Neural cell (in vitro differentiated cells): ENCODE results near the gene ERBB2. TPM values are rescaled to one million over a fixed set of nuclear protein-coding genes. Genes with fewer than 3 reads are reported as not detected.

Source experiments
- H2AFZ ChIP-seq: fragments of 200-600, 300-800 bp; sonication (generic), shearing (Covaris generic); 2 replicates; pipeline ENCODE4 v1.6.0; 2014; ENCODE audit warnings: low read depth, mild to moderate bottlenecking, antibody characterized with exemption, low read length, moderate library complexity
- H3F3A ChIP-seq: fragments of 200-600 bp; shearing (Covaris generic); 2 replicates; pipeline ENCODE4 v1.6.1; 2016; ENCODE audit warnings: mild to moderate bottlenecking, moderate library complexity, mixed read lengths, antibody characterized with exemption, low read length; ENCODE audit not compliant: insufficient read depth, poor library complexity, severe bottlenecking
- H3K27ac ChIP-seq: fragments of 200-600, 300-800 bp; sonication (generic), shearing (Covaris generic); 2 replicates; pipeline ENCODE4 v1.5.1; 2014; ENCODE audit warnings: mild to moderate bottlenecking, low read length, moderate library complexity
- H3K27me3 ChIP-seq: fragments of 300-800, 200-600 bp; sonication (generic), shearing (Covaris generic); 2 replicates; pipeline ENCODE4 v1.6.0; 2014; ENCODE audit warnings: mild to moderate bottlenecking, low read depth, low read length, moderate library complexity; ENCODE audit not compliant: insufficient read depth
- H3K36me3 ChIP-seq: fragments of 300-800, 200-600 bp; sonication (generic), shearing (Covaris generic); 2 replicates; pipeline ENCODE4 v1.5.1; 2014; ENCODE audit warnings: mild to moderate bottlenecking, antibody characterized with exemption, low read length, moderate library complexity; ENCODE audit not compliant: insufficient read depth
- H3K4me2 ChIP-seq: fragments of 300-800, 200-600 bp; sonication (generic), shearing (Covaris generic); 2 replicates; pipeline ENCODE4 v1.6.0; 2014; ENCODE audit warnings: mild to moderate bottlenecking, low read length
- H3K4me3 ChIP-seq: fragments of 300-800, 200-600 bp; sonication (generic), shearing (Covaris generic); 2 replicates; pipeline ENCODE4 v1.5.1; 2014; ENCODE audit warnings: mild to moderate bottlenecking, low read length, moderate library complexity
- H3K79me2 ChIP-seq: fragments of 200-600 bp; shearing (Covaris generic); replicated peaks from 2 replicates; pipeline ENCODE4 v1.6.0; 2014; ENCODE audit warnings: mild to moderate bottlenecking, low read length, moderate library complexity; ENCODE audit not compliant: insufficient read depth
- H3K9ac ChIP-seq: fragments of 300-800, 200-600 bp; sonication (generic), shearing (Covaris generic); 2 replicates; pipeline ENCODE4 v1.6.1; 2016; ENCODE audit warnings: mild to moderate bottlenecking, low read length, mixed read lengths
- H3K9me2 ChIP-seq: fragments of 200-600 bp; shearing (Covaris generic); 2 replicates; pipeline ENCODE4 v1.6.1; 2016; ENCODE audit warnings: mild to moderate bottlenecking, low read length, mixed read lengths; ENCODE audit not compliant: insufficient read depth
- H3K9me3 ChIP-seq: fragments of 200-600, 300-800 bp; sonication (generic), shearing (Covaris generic); 2 replicates; pipeline ENCODE4 v1.6.1; 2016; ENCODE audit warnings: mild to moderate bottlenecking, mixed run types, low read length, moderate library complexity, mixed read lengths
- H4K20me1 ChIP-seq: fragments of 200-600 bp; shearing (Covaris generic); 2 replicates; pipeline ENCODE4 v1.6.1; 2016; ENCODE audit warnings: mild to moderate bottlenecking, mixed run types; ENCODE audit not compliant: insufficient read depth
- EP300 ChIP-seq: fragments of 450-650 bp; conservative IDR thresholded peaks from 2 replicates; pipeline ENCODE4 v1.6.1; 2014; ENCODE audit warnings: antibody characterized with exemption, mild to moderate bottlenecking, moderate library complexity; ENCODE audit not compliant: poor library complexity, severe bottlenecking
- EZH2 ChIP-seq: fragments of 200-600, 300-800 bp; shearing (Covaris generic), sonication (generic); IDR thresholded peaks from 2 replicates; pipeline ENCODE4 v1.6.1; 2014; ENCODE audit warnings: antibody characterized with exemption, low read length, borderline replicate concordance, mild to moderate bottlenecking; ENCODE audit not compliant: insufficient read depth, poor library complexity, severe bottlenecking
- MXI1 ChIP-seq: fragments of 450-650 bp; conservative IDR thresholded peaks from 2 replicates; pipeline ENCODE4 v1.6.1; 2014; ENCODE audit warnings: antibody characterized with exemption, mild to moderate bottlenecking; ENCODE audit not compliant: poor library complexity, severe bottlenecking
- POLR2AphosphoS5 ChIP-seq: IDR thresholded peaks from 2 replicates; pipeline ENCODE4 v1.6.1; 2012
- RAD21 ChIP-seq: fragments of 450-650 bp; conservative IDR thresholded peaks from 2 replicates; pipeline ENCODE4 v1.6.1; 2014; ENCODE audit warnings: antibody characterized with exemption, mild to moderate bottlenecking, moderate library complexity
- SMC3 ChIP-seq: fragments of 450-650 bp; conservative IDR thresholded peaks from 2 replicates; pipeline ENCODE4 v1.6.1; 2014; ENCODE audit warnings: antibody characterized with exemption, mild to moderate bottlenecking, moderate library complexity; ENCODE audit not compliant: poor library complexity
- TAF1 ChIP-seq: IDR thresholded peaks from 2 replicates; pipeline ENCODE4 v1.6.1; 2012; ENCODE audit warnings: low read depth
- polyA plus RNA-seq: library from polyadenylated mRNA; depleted of rRNA; stranded (reverse); fragments of >200 nt; gene quantifications from 2 replicates; pipeline ENCODE4 v1.2.3, GENCODE V29; 2014
- TF ChIP-seq, protein P1 (sequence below): fragments of 450-650 bp; IDR thresholded peaks from 2 replicates; pipeline ENCODE4 v1.5.1; 2014; ENCODE audit warnings: antibody characterized with exemption, mild to moderate bottlenecking, moderate library complexity; ENCODE audit not compliant: poor library complexity, severe bottlenecking
- TF ChIP-seq, protein P2 (sequence below): IDR thresholded peaks from 2 replicates; pipeline ENCODE4 v1.6.1; 2012; ENCODE audit warnings: borderline replicate concordance

ERBB2 gene
- polyA plus RNA-seq, 1 donor from 2014 or later = 16.0 TPM

DNA sequence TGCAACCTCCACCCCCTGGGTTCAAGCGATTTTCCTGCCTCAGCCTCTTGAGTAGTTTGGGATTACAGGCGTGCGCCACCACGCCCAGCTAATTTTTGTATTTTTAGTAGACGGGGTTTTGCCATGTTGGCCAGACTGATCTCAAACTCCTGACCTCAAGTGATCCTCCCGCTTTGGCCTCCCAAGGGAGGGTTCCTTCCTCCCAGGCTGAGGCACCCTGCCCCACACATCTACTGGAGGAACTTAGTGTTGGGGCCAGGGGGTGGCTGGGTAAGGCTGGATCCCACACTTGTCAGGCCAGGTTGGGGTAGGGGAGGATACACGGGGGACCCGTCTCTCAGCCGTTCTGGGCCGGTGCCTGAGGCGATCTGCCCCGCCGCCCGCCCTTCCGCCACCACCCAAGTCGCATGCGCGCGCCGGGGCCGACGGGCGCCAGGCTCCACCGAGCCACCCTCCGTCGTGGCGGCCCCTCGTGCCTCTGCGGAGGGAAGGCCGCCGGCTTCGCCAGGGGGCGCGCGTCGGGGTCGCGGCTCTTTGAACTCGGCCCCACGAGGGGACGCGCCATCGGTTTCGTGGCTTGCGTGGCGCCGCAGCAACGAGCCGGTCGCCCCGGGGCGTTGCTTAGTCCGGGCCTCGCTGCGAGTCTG is 53.8 kb downstream of the ERBB2 start:
- no peaks in the 10 kb centered on the region for H3K27me3 ChIP-seq
- no peaks in the 10 kb centered on the region for H3K79me2 ChIP-seq
- H3K9me3 ChIP-seq = no peaks in the 10 kb centered on the region
- H3K9ac ChIP-seq = peak overlapping the region; percentile 65
- H3K4me3 ChIP-seq = peak overlapping the region; percentile 72
- H3K36me3 ChIP-seq = no peaks in the 10 kb centered on the region
- no peaks in the 10 kb centered on the region for H3K9me2 ChIP-seq
- no peaks in the 10 kb centered on the region for H3F3A ChIP-seq
- H3K27ac ChIP-seq = no peak overlapping the region
- peak overlapping the region; percentile 76 for H2AFZ ChIP-seq
- H4K20me1 ChIP-seq = no peaks in the 10 kb centered on the region
- H3K4me2 ChIP-seq = no peak overlapping the region
- TF ChIP-seq, protein P1, sequence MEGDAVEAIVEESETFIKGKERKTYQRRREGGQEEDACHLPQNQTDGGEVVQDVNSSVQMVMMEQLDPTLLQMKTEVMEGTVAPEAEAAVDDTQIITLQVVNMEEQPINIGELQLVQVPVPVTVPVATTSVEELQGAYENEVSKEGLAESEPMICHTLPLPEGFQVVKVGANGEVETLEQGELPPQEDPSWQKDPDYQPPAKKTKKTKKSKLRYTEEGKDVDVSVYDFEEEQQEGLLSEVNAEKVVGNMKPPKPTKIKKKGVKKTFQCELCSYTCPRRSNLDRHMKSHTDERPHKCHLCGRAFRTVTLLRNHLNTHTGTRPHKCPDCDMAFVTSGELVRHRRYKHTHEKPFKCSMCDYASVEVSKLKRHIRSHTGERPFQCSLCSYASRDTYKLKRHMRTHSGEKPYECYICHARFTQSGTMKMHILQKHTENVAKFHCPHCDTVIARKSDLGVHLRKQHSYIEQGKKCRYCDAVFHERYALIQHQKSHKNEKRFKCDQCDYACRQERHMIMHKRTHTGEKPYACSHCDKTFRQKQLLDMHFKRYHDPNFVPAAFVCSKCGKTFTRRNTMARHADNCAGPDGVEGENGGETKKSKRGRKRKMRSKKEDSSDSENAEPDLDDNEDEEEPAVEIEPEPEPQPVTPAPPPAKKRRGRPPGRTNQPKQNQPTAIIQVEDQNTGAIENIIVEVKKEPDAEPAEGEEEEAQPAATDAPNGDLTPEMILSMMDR = no peak
- no peak for TF ChIP-seq POLR2AphosphoS5
- TF ChIP-seq MXI1 = no peak
- TF ChIP-seq, protein P2, sequence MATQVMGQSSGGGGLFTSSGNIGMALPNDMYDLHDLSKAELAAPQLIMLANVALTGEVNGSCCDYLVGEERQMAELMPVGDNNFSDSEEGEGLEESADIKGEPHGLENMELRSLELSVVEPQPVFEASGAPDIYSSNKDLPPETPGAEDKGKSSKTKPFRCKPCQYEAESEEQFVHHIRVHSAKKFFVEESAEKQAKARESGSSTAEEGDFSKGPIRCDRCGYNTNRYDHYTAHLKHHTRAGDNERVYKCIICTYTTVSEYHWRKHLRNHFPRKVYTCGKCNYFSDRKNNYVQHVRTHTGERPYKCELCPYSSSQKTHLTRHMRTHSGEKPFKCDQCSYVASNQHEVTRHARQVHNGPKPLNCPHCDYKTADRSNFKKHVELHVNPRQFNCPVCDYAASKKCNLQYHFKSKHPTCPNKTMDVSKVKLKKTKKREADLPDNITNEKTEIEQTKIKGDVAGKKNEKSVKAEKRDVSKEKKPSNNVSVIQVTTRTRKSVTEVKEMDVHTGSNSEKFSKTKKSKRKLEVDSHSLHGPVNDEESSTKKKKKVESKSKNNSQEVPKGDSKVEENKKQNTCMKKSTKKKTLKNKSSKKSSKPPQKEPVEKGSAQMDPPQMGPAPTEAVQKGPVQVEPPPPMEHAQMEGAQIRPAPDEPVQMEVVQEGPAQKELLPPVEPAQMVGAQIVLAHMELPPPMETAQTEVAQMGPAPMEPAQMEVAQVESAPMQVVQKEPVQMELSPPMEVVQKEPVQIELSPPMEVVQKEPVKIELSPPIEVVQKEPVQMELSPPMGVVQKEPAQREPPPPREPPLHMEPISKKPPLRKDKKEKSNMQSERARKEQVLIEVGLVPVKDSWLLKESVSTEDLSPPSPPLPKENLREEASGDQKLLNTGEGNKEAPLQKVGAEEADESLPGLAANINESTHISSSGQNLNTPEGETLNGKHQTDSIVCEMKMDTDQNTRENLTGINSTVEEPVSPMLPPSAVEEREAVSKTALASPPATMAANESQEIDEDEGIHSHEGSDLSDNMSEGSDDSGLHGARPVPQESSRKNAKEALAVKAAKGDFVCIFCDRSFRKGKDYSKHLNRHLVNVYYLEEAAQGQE = no peak
- TF ChIP-seq EZH2 = no peak
- no peak for TF ChIP-seq SMC3
- TF ChIP-seq RAD21 = no peak
- TF ChIP-seq EP300 = no peak
- TF ChIP-seq TAF1 = no peak

DNA sequence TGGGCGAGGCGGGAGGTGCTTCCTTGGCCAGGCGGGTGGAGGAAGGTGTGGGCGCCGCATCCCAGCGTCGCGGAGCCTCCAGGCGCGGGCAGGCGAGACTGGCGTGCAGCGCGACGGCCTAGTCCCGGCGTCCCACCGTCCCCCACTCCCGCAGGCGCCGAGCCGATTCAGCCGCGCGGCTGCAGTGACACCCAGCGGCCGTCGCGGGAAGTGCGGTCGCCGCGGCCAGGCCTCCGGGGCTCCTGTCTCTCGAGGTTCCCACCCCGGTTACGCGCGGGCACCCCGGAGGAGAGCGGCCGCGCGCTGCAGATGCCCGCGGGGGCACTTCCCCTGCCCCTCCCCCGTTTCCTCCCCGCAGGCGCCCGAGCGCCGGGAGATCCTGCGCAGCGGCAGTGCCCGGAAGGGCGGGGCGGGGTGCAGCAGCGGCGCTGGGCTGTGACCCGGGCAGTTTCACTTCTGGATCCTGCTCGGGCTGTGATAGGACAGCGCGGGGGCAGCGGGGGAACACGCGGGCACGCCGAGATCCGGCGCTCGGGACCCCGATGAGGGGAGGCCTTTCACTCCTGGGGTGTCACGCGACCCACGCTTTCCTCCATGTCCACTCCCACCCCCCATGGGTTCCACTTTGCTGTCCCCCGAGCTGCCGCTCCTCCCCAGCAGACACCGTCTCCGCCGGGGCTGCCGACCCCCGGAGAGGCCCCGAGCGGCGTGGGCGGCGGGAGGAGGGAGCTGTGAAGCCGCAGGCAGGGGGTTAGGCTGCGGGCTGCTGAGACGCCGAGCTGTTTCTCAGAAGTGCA is 54.5 kb downstream of the ERBB2 start:
- Histone ChIP-seq H3K27ac (no peak overlapping the region), H3K27me3 (no peaks in the 10 kb centered on the region), H3K36me3 (no peaks in the 10 kb centered on the region), H3K4me3 (peak overlapping the region; percentile 72), H3K4me2 (no peak overlapping the region), H3F3A (no peaks in the 10 kb centered on the region), H3K9ac (peak overlapping the region; percentile 65), H3K9me3 (no peaks in the 10 kb centered on the region), H3K9me2 (no peaks in the 10 kb centered on the region), H3K79me2 (no peaks in the 10 kb centered on the region), H4K20me1 (no peaks in the 10 kb centered on the region), H2AFZ (peak overlapping the region; percentile 76)
- TF ChIP-seq SMC3 = peak; percentile 82
- TF ChIP-seq, protein P2 = no peak
- peak; percentile 71 for TF ChIP-seq MXI1
- peak; percentile 54 for TF ChIP-seq POLR2AphosphoS5
- no peak for TF ChIP-seq TAF1
- peak; percentile 88 for TF ChIP-seq RAD21
- TF ChIP-seq, protein P1 = peak; percentile 97
- TF ChIP-seq EZH2 = no peak
- no peak for TF ChIP-seq EP300
